ENCODE data around the gene PDIK1L.

The PDIK1L gene

GRCh38 chr1:26079178-26079563 is 32.5 kb upstream of the PDIK1L start:
- WGBS (ENCODE audit: insufficient coverage), result 90% methylated on average over 7 of the region's 7 CpGs
- no peaks in the 10 kb centered on the region for H3K9me3 ChIP-seq (ENCODE audit: control extremely low read depth in 1 of 5, control insufficient read depth in 4 of 5, insufficient read depth in 2 of 5, low read depth in 1 of 5, low read length in 4 of 5)
- ChIA-PET CTCF (no interaction called here), POLR2A (no interaction called here)
- peaks cover 0 to 15% (median 2%) of the 10 kb centered on the region in 5 experiments for H3K27me3 ChIP-seq (replicated peaks in 2 of 5; ENCODE audit: control insufficient read depth in 4 of 5, insufficient read depth in 5 of 5, low read length in 4 of 5)
- no peak for DNase-seq
- peaks cover 0 to 4% (median 0%) of the 10 kb centered on the region in 4 experiments for H3K4me1 ChIP-seq (ENCODE audit: control extremely low read depth in 1 of 4, control insufficient read depth in 4 of 4, insufficient read depth in 4 of 4, low read length in 3 of 4)
- no peak overlapping the region for H3K27ac ChIP-seq (ENCODE audit: insufficient read depth in 1 of 2, low read depth in 1 of 2, low read length in 2 of 2, poor library complexity in 1 of 2, severe bottlenecking in 2 of 2)
- H3K36me3 ChIP-seq (ENCODE audit: control insufficient read depth in 4 of 4, insufficient read depth in 4 of 4, low read length in 3 of 4), result no peaks in the 10 kb centered on the region
- no peak overlapping the region for H3K4me3 ChIP-seq (ENCODE audit: control insufficient read depth in 1 of 7, extremely low read depth in 1 of 7, insufficient read depth in 4 of 7, low read depth in 2 of 7, low read length in 6 of 7)

GRCh38 chr1:26079960-26080814 is 31.4 kb upstream of the PDIK1L start:
- CTCF ChIA-PET, result no interaction called here

GRCh38 chr1:26081267-26082019 is 30.2 kb upstream of the PDIK1L start:
- peak in 2 of 3 donors; percentile 31 to 36 for DNase-seq
- Histone ChIP-seq H3K27ac (ENCODE audit: insufficient read depth in 1 of 2, low read depth in 1 of 2, low read length in 2 of 2, poor library complexity in 1 of 2, severe bottlenecking in 2 of 2) (no peak overlapping the region), H3K27me3 (replicated peaks in 2 of 5; ENCODE audit: control insufficient read depth in 4 of 5, insufficient read depth in 5 of 5, low read length in 4 of 5) (peaks cover 0 to 20% (median 3%) of the 10 kb centered on the region in 5 experiments), H3K9me3 (ENCODE audit: control extremely low read depth in 1 of 5, control insufficient read depth in 4 of 5, insufficient read depth in 2 of 5, low read depth in 1 of 5, low read length in 4 of 5) (no peaks in the 10 kb centered on the region), H3K36me3 (ENCODE audit: control insufficient read depth in 4 of 4, insufficient read depth in 4 of 4, low read length in 3 of 4) (no peaks in the 10 kb centered on the region), H3K4me1 (ENCODE audit: control extremely low read depth in 1 of 4, control insufficient read depth in 4 of 4, insufficient read depth in 4 of 4, low read length in 3 of 4) (no peaks in the 10 kb centered on the region), H3K4me3 (ENCODE audit: control insufficient read depth in 1 of 7, extremely low read depth in 1 of 7, insufficient read depth in 4 of 7, low read depth in 2 of 7, low read length in 6 of 7) (no peak overlapping the region)
- POLR2A ChIA-PET, result no interaction called here
- CTCF ChIA-PET, result interaction anchor here (0.8 kb wide), 1 partner anchor 45 kb away, joined by 4 read pairs; no protein-coding TSS in a partner anchor
- WGBS (ENCODE audit: insufficient coverage), result 36% methylated on average over 4 of the region's 8 CpGs

More at GRCh38 chr1:26079960-26080814, 31.4 kb upstream of the PDIK1L start:
- Histone ChIP-seq H3K27ac (ENCODE audit: insufficient read depth in 1 of 2, low read depth in 1 of 2, low read length in 2 of 2, poor library complexity in 1 of 2, severe bottlenecking in 2 of 2) (no peak overlapping the region), H3K36me3 (ENCODE audit: control insufficient read depth in 4 of 4, insufficient read depth in 4 of 4, low read length in 3 of 4) (no peaks in the 10 kb centered on the region), H3K27me3 (replicated peaks in 2 of 5; ENCODE audit: control insufficient read depth in 4 of 5, insufficient read depth in 5 of 5, low read length in 4 of 5) (peaks cover 0 to 20% (median 3%) of the 10 kb centered on the region in 5 experiments), H3K4me3 (ENCODE audit: control insufficient read depth in 1 of 7, extremely low read depth in 1 of 7, insufficient read depth in 4 of 7, low read depth in 2 of 7, low read length in 6 of 7) (no peak overlapping the region), H3K9me3 (ENCODE audit: control extremely low read depth in 1 of 5, control insufficient read depth in 4 of 5, insufficient read depth in 2 of 5, low read depth in 1 of 5, low read length in 4 of 5) (no peaks in the 10 kb centered on the region), H3K4me1 (ENCODE audit: control extremely low read depth in 1 of 4, control insufficient read depth in 4 of 4, insufficient read depth in 4 of 4, low read length in 3 of 4) (peaks cover 0 to 4% (median 0%) of the 10 kb centered on the region in 4 experiments)
- POLR2A ChIA-PET, result no interaction called here
- 86% methylated on average over 6 of the region's 9 CpGs for WGBS (ENCODE audit: insufficient coverage)
- no peak for DNase-seq

- 67% methylated on average over 1 of the region's 3 CpGs for WGBS (ENCODE audit: insufficient coverage)
- H3K36me3 ChIP-seq (ENCODE audit: control insufficient read depth in 4 of 4, insufficient read depth in 4 of 4, low read length in 3 of 4), result no peaks in the 10 kb centered on the region
- peaks cover 0 to 20% (median 3%) of the 10 kb centered on the region in 5 experiments for H3K27me3 ChIP-seq (replicated peaks in 2 of 5; ENCODE audit: control insufficient read depth in 4 of 5, insufficient read depth in 5 of 5, low read length in 4 of 5)
- no peaks in the 10 kb centered on the region for H3K9me3 ChIP-seq (ENCODE audit: control extremely low read depth in 1 of 5, control insufficient read depth in 4 of 5, insufficient read depth in 2 of 5, low read depth in 1 of 5, low read length in 4 of 5)
- H3K4me3 ChIP-seq (ENCODE audit: control insufficient read depth in 1 of 7, extremely low read depth in 1 of 7, insufficient read depth in 4 of 7, low read depth in 2 of 7, low read length in 6 of 7), result no peak overlapping the region
- no peak for DNase-seq
- no peaks in the 10 kb centered on the region for H3K4me1 ChIP-seq (ENCODE audit: control extremely low read depth in 1 of 4, control insufficient read depth in 4 of 4, insufficient read depth in 4 of 4, low read length in 3 of 4)
- POLR2A ChIA-PET, result no interaction called here
- H3K27ac ChIP-seq (ENCODE audit: insufficient read depth in 1 of 2, low read depth in 1 of 2, low read length in 2 of 2, poor library complexity in 1 of 2, severe bottlenecking in 2 of 2), result no peak overlapping the region
- CTCF ChIA-PET, result no interaction called here
Measured at GRCh38 chr1:26082020-26082350, 29.6 kb upstream of the PDIK1L start.

- H3K27ac ChIP-seq (ENCODE audit: insufficient read depth in 1 of 2, low read depth in 1 of 2, low read length in 2 of 2, poor library complexity in 1 of 2, severe bottlenecking in 2 of 2), result no peak overlapping the region
- H3K27me3 ChIP-seq (replicated peaks in 2 of 5; ENCODE audit: control insufficient read depth in 4 of 5, insufficient read depth in 5 of 5, low read length in 4 of 5), result peaks cover 0 to 20% (median 3%) of the 10 kb centered on the region in 5 experiments
- H3K4me3 ChIP-seq (ENCODE audit: control insufficient read depth in 1 of 7, extremely low read depth in 1 of 7, insufficient read depth in 4 of 7, low read depth in 2 of 7, low read length in 6 of 7), result no peak overlapping the region
- WGBS (ENCODE audit: insufficient coverage), result 84% methylated on average over 5 of the region's 5 CpGs
- ChIA-PET CTCF (interaction anchor here (1.2 to 1.6 kb wide), 2 partner anchors 62 to 190 kb away, joined by 3 to 4 read pairs; no protein-coding TSS in a partner anchor), POLR2A (no interaction called here)
- H3K4me1 ChIP-seq (ENCODE audit: control extremely low read depth in 1 of 4, control insufficient read depth in 4 of 4, insufficient read depth in 4 of 4, low read length in 3 of 4), result no peaks in the 10 kb centered on the region
- no peaks in the 10 kb centered on the region for H3K36me3 ChIP-seq (ENCODE audit: control insufficient read depth in 4 of 4, insufficient read depth in 4 of 4, low read length in 3 of 4)
- H3K9me3 ChIP-seq (ENCODE audit: control extremely low read depth in 1 of 5, control insufficient read depth in 4 of 5, insufficient read depth in 2 of 5, low read depth in 1 of 5, low read length in 4 of 5), result no peaks in the 10 kb centered on the region
- no peak for DNase-seq
Measured at GRCh38 chr1:26083208-26083607, 28.4 kb upstream of the PDIK1L start.

- Histone ChIP-seq H3K9me3 (ENCODE audit: control extremely low read depth in 1 of 5, control insufficient read depth in 4 of 5, insufficient read depth in 2 of 5, low read depth in 1 of 5, low read length in 4 of 5) (no peaks in the 10 kb centered on the region), H3K27ac (ENCODE audit: insufficient read depth in 1 of 2, low read depth in 1 of 2, low read length in 2 of 2, poor library complexity in 1 of 2, severe bottlenecking in 2 of 2) (no peak overlapping the region), H3K27me3 (replicated peaks in 2 of 5; ENCODE audit: control insufficient read depth in 4 of 5, insufficient read depth in 5 of 5, low read length in 4 of 5) (peaks cover 0 to 20% (median 3%) of the 10 kb centered on the region in 5 experiments), H3K4me3 (ENCODE audit: control insufficient read depth in 1 of 7, extremely low read depth in 1 of 7, insufficient read depth in 4 of 7, low read depth in 2 of 7, low read length in 6 of 7) (no peak overlapping the region), H3K36me3 (ENCODE audit: control insufficient read depth in 4 of 4, insufficient read depth in 4 of 4, low read length in 3 of 4) (no peaks in the 10 kb centered on the region), H3K4me1 (ENCODE audit: control extremely low read depth in 1 of 4, control insufficient read depth in 4 of 4, insufficient read depth in 4 of 4, low read length in 3 of 4) (no peaks in the 10 kb centered on the region)
- no peak for DNase-seq
- CTCF ChIA-PET, result interaction anchor here (1.1 to 2.0 kb wide), 5 partner anchors 11 to 332 kb away, joined by 3 to 4 read pairs (median 3); no protein-coding TSS in a partner anchor
- WGBS (ENCODE audit: insufficient coverage), result 100% methylated on average over 1 of the region's 2 CpGs
- POLR2A ChIA-PET, result no interaction called here
Measured at GRCh38 chr1:26084091-26084561, 27.5 kb upstream of the PDIK1L start.

- WGBS (ENCODE audit: insufficient coverage), result 90% methylated on average over 2 of the region's 2 CpGs
- DNase-seq, result no peak
- no peak overlapping the region for H3K4me3 ChIP-seq (ENCODE audit: control insufficient read depth in 1 of 7, extremely low read depth in 1 of 7, insufficient read depth in 4 of 7, low read depth in 2 of 7, low read length in 6 of 7)
- H3K9me3 ChIP-seq (ENCODE audit: control extremely low read depth in 1 of 5, control insufficient read depth in 4 of 5, insufficient read depth in 2 of 5, low read depth in 1 of 5, low read length in 4 of 5), result no peaks in the 10 kb centered on the region
- no peaks in the 10 kb centered on the region for H3K4me1 ChIP-seq (ENCODE audit: control extremely low read depth in 1 of 4, control insufficient read depth in 4 of 4, insufficient read depth in 4 of 4, low read length in 3 of 4)
- ChIA-PET POLR2A (no interaction called here), CTCF (interaction anchor here (0.8 to 2.0 kb wide), 6 partner anchors 10 to 331 kb away, joined by 3 to 4 read pairs (median 4); no protein-coding TSS in a partner anchor)
- no peaks in the 10 kb centered on the region for H3K36me3 ChIP-seq (ENCODE audit: control insufficient read depth in 4 of 4, insufficient read depth in 4 of 4, low read length in 3 of 4)
- no peak overlapping the region for H3K27ac ChIP-seq (ENCODE audit: insufficient read depth in 1 of 2, low read depth in 1 of 2, low read length in 2 of 2, poor library complexity in 1 of 2, severe bottlenecking in 2 of 2)
- peaks cover 0 to 20% (median 3%) of the 10 kb centered on the region in 5 experiments for H3K27me3 ChIP-seq (replicated peaks in 2 of 5; ENCODE audit: control insufficient read depth in 4 of 5, insufficient read depth in 5 of 5, low read length in 4 of 5)
Measured at GRCh38 chr1:26084844-26085243, 26.8 kb upstream of the PDIK1L start.
